Fibroblast of villous mesenchyme (primary cell): ENCODE measurements around the gene STK40. TPM values are rescaled to one million over a fixed set of nuclear protein-coding genes. Genes with fewer than 3 reads are reported as not detected.

Source experiments
- DNase-seq: peaks from one replicate; pipeline ENCODE4 v3.0.0-alpha.2; 2010; ENCODE audit warnings: low read depth
- H3K4me3 ChIP-seq: 2 replicates; pipeline ENCODE4 v1.5.1; 2011; ENCODE audit warnings: low read depth, mild to moderate bottlenecking, low read length
- total RNA-seq: library from RNA; depleted of rRNA; stranded (reverse); fragments of >200 nt; gene quantifications from 2 replicates; pipeline ENCODE4 v1.2.3, GENCODE V29; 2012
- TF ChIP-seq, protein P1 (sequence below): IDR thresholded peaks from 2 replicates; pipeline ENCODE4 v1.5.1; 2012; ENCODE audit warnings: low read depth, mild to moderate bottlenecking, low read length; ENCODE audit not compliant: insufficient read depth

STK40 gene
- total RNA-seq, 1 donor = 24.6 TPM

DNA sequence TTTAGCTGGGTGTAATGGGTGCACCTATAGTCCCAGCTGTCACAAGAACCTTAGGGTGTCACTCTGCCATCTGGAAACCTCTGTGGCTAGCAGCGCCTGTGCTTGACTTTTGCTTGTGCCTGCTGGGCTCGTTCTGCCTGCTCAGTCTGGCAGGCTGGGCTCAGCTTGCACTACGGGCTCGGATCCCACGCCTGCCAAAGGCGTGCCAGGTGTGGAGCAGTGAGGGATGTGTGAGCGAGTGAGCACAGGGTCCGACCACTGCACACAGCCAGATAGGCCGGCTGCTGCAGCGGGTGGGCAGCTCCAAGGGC, 14.7 kb upstream of the STK40 start:
- TF ChIP-seq, protein P1, sequence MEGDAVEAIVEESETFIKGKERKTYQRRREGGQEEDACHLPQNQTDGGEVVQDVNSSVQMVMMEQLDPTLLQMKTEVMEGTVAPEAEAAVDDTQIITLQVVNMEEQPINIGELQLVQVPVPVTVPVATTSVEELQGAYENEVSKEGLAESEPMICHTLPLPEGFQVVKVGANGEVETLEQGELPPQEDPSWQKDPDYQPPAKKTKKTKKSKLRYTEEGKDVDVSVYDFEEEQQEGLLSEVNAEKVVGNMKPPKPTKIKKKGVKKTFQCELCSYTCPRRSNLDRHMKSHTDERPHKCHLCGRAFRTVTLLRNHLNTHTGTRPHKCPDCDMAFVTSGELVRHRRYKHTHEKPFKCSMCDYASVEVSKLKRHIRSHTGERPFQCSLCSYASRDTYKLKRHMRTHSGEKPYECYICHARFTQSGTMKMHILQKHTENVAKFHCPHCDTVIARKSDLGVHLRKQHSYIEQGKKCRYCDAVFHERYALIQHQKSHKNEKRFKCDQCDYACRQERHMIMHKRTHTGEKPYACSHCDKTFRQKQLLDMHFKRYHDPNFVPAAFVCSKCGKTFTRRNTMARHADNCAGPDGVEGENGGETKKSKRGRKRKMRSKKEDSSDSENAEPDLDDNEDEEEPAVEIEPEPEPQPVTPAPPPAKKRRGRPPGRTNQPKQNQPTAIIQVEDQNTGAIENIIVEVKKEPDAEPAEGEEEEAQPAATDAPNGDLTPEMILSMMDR = no peak
- peak overlapping the region; percentile 21 for H3K4me3 ChIP-seq
- no peak for DNase-seq

GRCh38 chr1:36398370-36398977, 12.8 kb upstream of the STK40 start:
- no peak for DNase-seq
- no peak overlapping the region for H3K4me3 ChIP-seq
- TF ChIP-seq, protein P1 = no peak

DNA sequence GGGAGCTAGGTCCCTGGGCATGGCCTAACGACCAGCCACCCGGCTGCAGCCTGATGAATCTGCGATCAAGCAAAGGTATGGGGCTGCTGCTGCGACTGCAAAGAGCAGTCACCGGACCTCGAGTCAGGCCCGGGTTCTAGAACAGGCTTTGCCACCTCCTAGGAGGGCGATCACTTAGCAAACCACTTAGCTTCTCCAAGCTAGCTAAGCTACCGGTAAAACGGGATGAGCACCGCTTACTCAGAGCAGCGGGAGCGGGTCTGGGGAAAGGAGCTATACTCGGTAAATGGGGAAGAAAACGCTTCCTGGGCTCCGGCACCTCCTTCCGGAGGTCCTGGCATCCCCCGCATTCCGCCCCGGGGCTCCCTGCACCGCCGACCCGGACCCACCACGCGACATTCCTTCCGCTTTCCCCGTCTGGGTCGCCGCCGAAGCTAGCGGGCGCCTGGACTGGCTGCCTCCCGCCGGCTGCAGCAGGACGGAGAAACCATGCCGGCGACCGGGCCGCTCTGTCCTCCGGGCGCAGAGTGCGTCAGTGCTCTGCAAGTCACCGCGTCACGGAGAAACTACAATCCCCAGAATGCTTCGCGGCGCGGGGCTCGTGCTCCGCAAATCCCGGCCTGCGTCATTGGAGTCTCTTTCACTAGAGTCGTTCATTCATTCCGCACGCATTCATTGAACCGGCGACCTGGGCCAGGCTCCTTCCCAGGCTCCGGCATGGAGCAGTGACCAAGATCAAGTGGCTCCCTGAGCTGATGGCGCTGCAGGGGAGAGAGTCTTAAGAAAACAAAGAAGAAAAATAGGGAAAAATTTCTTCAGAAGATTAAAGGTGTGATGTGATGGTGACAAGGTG, 11.9 kb upstream of the STK40 start, which contains the start of gene LSM10:
TSS of gene LSM10 (minus strand) at position 531 of the 853 bp plus-strand sequence. CDS start 3,779 bp downstream, outside the sequence.
- TF ChIP-seq, protein P1 = no peak
- peak; percentile 97 for DNase-seq

DNA sequence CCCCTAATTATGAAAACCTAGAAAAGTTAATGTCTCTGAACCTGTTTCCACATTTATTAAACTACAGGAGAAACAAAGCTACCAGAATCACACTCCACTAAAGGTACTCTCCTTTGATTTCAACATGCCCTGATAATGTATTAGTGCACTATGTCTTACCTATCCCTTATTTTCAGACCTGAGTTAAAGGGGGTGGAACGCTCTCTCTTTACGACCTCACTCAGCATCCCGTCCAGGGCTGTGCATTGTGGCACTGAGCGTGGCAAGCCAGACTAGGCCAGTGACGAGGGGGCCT, 11.3 kb upstream of the STK40 start:
- TF ChIP-seq, protein P1 = no peak
- H3K4me3 ChIP-seq = peak overlapping the region; percentile 92

More for the DNA sequence above, 11.9 kb upstream of the STK40 start, which contains the start of gene LSM10:
- H3K4me3 ChIP-seq = peak within 1 kb of the TSS; percentile 92

GRCh38 chr1:36396359-36396758, 10.6 kb upstream of the STK40 start:
- TF ChIP-seq, protein P1 = no peak
- no peak overlapping the region for H3K4me3 ChIP-seq
- no peak for DNase-seq

More for the DNA sequence above, 11.3 kb upstream of the STK40 start:
- no peak for DNase-seq

DNA sequence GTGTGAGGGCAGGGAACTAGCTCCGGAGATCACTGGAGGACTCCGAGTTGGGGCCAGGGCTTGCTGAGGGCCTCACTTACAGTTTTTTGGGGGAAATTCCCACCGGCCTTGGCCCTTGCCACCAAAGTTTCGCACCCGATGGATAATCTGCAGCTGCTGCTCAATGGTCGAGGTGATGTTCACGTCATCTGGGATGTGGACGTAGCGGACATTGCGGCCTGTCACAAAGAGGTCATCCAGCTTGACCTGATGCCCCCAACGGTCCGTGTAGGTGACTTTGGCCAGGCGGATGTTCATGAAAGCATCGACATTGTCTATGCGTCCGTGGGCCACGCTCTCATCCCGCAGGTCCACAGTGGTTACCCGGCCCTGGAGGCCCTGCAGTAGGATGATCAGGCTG, 8.0 kb upstream of the STK40 start:
- TF ChIP-seq, protein P1 = no peak
- no peak overlapping the region for H3K4me3 ChIP-seq
- DNase-seq = no peak
